GM19468 (cell line): Measurements from ENCODE around the gene OSBPL3.

ENCODE experiments used
- ATAC-seq: cut with Tn5 transposase; IDR thresholded peaks from one replicate; pipeline ENCODE4 v1.9.1; 2021; ENCODE audit warnings: mild to moderate bottlenecking, moderate library complexity, moderate number of reproducible peaks; ENCODE audit not compliant: unreplicated experiment; ENCODE audit errors: extremely low read depth

OSBPL3 gene

DNA sequence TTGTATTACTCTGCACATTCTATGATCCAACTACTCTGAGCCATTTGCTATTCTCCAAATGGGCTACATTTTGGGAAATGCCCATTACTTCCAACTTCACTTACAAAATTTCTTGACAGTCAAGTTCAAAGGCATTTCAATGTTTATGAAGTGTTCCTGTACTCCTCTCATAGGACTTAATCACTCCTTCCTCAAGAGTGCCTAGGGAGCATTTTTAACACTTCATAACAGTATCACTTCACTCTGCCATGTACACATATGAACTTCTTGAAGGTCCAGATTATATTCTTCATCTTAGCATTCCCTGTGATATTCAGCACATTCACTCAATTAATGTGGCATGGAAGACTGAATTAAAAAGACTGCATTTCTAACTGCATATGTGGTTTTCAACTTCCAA, 21.6 kb downstream of the OSBPL3 start:
- no peak for ATAC-seq

DNA sequence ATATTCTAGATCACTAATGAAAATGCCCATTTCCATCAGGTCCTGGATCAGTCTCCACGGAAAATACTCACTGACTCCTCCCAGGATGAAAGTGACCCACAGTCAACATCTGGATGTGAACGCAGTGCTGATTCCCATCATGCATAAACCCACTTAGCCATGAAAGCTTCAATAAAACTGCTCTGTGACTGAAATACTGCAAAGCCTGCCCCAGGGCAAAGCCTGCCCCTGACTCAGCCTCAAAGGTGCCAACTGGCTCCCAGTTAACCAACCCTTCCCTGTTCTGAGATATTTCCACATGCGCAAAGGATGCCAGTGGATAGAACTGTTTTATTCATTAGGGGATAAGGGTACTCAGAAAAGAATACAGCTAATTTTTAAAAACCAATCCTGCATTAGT, 24.0 kb downstream of the OSBPL3 start:
- no peak for ATAC-seq

DNA sequence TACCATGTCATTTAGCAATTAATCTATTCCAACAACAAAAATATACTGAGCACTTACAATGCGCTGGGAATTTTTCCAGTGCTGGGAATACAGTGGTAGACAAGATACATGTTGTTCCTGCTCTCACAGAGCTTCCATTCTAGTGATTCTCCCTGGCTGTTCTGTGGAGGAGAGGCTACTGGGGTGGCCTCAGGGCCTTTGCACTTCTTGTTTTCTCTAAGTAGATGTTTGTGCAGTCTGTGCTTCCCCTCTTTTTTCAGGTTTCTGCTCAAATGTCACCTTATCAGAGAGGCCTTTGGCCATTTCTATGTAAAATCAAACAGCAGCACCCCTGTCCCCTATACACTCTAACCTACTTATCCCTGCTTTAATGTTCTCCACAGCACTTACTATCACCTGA, 24.7 kb downstream of the OSBPL3 start:
- ATAC-seq: no peak

DNA sequence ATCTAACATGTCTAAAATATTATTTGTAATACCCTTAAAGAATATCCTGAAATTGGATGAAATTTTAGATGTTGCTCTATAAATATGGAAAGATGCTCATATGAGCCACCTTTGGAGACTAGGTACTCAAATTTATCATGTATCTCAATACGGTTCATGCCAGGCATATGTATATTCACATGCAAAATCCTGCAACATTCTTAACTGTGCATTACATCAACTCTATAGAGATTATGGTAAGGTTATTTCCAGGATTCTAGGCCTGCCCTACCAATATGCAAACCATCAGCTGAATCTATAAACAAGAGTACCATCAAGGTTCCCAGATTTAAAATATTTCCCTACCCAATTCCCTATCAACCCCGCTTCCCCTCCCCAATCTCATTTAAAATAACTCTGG, 27.5 kb downstream of the OSBPL3 start:
- ATAC-seq: no peak

DNA sequence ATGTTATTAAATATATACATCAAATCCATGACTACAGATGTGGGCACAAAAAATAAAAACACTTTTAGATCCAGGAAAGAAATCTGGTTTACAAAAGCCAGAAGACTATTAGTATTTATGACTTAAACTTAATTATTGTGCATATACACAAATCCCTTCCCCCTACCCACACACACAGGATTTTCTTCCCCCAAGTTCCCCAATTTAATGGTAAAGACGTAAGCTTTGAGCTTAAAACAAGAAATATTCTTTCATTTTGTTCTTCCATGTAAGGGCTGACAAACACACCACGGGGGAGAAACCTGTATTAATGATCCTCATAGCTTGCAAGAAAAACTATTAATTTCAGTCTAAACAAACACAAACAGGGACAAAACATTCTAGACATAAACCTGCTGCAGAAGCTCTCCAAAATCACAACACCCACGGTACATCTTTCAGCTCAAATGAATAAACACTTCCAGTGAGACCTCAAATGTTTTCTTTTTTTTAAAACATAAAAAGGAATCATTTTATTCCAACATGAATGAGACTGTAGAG, 28.5 kb downstream of the OSBPL3 start:
- ATAC-seq: no peak

DNA sequence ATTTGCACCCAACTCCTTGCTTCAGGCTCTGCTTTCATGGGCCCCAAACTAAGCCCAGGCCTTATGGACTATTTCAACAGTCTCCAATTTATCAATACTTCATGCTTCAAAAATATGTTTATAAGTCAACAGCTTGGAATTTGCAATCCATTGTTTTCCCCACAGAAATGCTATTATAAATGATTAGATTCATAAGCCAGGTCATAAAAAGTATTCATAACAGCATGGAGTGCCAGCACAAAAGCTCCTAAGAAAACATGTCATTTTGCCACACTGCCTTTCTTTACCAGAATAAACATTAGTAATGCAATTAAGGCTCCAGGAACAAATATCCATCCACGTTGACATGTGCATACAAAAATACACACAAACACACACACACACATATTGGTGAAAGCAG, 30.1 kb downstream of the OSBPL3 start:
- ATAC-seq: no peak

DNA sequence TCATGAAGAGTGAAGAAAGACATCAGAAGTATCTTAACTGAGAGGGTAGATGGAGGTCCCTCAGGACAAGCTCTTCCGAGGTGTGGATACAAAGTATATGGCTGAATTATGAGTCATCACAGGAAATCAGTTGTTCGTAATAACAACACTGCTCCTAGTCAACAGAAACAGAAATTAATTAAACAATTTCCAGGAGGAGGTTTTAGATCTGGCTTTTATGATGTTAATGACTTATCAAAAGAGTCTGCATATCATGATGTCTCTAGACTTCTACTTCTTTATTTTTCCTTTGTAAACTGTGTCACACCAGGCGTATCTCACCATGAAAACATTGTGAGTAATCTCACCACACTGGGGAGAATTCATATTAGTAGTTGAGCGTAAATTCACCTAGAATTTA, 31.2 kb downstream of the OSBPL3 start:
- no peak for ATAC-seq

DNA sequence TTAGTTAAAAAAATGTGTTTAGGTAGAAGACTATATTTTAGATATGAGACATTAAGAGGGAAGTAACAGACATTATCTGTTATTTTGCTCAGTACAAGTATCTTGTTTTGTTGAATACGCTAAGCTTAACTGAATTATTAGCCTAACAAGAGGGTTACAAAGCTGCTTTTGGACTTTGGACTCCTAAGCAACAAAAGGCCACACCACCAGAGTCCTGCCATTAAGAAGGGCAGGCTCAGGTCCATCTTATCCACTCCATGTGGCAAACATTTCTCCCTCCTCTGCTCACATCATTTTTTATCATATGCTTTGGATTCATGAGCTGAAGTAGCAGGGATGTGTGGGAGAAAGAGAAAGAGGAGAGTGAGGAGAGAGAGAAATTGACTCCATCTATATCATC, 33.5 kb downstream of the OSBPL3 start:
- no peak for ATAC-seq

DNA sequence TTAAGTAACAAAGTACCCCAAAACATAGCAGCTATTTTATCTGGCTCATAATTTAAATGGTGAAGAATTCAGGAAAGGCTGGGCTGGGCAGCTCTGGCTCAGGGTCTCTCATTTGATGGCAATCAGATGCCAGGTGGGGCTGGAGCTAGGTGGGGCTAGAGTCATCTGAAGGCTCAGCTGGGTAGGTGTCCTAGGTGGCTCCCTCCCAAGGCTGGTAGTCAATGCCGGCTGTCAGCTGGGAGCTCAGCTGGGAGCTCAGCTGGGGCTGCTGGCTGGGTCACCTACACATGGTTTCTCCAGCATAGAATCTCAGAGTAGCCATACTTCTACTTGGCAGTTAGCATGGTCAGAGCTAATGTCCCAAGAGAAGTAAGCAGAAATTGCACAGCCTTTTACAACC, 34.1 kb downstream of the OSBPL3 start:
- no peak for ATAC-seq

DNA sequence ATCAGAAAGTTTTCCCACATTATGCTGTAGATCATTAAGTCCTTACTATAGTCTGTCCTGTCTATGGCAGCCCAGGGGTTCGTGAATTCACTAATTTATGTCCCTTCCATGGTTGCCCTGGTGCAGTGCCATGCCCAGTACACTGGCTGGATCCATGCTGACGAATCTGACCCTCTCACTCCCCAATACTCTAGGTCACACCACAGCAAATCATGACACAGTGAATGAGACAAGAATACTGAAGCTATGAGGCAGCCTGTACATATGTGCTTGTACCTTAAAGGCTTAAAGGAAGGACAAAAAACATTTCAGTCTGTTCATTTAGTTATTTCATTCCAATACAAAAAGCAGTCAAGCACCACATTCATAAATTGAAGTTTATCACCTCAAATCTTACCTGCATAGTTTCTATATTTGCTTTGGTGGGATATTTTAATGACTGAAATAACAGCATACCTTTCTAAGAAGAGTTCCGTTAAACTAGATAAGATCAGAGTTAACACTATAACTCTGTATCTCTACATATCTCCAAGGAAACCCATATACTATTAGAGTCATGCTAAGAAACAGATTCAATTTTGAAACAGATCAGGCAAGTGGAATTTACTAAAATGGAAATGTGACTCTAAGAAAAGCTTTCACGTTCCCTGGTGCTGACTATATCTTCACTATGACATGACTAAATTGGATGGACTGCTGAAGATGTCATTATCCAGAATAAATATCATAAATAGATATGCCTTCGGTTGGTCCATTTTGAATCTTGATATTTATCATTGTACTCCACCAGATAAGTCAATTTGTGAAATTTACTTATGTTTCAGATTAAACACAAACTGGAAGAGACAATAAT, 36.7 kb downstream of the OSBPL3 start:
- no peak for ATAC-seq

DNA sequence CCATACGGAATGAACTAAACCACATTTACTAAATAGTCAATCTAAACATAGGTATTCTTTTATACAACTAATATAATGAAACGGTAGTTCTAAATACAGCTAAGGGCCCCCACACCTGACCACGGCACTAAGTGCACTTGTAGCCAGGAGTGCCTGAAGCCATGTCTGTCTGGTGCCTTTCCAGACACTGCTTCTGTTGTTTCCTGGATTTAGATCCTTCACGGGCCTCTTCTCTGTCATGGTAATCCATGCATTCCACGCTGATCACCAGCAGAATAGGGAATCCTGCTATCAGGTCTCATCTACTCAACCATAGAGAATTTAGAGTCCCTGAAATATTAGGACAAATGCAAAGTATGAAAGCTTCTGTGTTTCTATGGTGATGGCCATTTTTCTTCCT, 37.8 kb downstream of the OSBPL3 start:
- no peak for ATAC-seq

DNA sequence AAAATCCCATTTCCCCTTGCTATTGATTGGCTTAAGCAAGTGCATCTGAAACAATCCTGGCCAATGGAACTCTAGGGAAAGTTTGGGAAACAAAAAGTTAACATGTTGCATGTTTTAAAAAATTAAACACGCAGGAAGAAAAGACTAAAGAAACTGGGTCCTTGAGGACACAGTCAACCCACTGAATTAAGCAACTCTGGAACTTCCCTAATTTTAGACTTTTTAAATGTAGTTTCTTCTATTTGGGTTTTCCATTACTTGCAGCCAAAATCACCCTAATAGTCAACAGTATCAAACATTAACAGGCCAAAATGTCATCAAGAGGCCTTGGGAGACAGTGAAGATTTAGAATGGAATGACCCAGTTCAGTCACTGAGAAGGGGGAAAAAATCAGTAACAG, 40.6 kb downstream of the OSBPL3 start:
- ATAC-seq: no peak

DNA sequence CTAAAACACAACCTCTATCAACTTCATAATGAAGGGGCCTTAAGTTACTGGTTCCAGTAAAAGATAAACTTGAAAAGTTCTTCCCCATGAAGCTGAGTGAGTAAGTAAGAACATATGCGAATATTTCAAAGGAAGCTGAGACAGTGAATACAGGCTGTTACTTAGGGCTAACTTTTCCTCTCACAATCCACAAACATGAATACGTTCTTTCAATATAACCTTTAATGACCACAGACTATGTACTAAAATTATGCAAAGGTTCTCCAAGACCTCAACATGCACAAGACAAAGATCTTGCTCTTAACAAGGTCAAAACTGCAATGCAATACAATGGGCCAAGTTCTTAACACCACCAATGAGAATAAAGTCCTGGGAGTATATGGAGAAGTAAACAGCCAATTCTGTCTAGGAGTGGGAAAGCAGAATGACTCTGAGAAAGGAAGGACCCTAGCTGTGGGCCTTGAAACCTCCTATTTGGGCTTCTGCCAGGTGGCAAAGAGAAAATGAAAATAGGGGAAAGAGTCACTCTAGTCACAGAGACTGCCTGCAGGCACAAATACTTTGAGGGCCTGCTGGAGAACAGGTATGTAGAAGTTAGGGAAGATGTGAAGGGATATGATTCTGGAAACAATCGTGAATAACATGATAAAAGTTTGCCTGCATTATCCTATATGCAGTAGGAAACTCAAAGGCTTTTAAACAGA, 43.7 kb downstream of the OSBPL3 start:
- ATAC-seq: no peak

DNA sequence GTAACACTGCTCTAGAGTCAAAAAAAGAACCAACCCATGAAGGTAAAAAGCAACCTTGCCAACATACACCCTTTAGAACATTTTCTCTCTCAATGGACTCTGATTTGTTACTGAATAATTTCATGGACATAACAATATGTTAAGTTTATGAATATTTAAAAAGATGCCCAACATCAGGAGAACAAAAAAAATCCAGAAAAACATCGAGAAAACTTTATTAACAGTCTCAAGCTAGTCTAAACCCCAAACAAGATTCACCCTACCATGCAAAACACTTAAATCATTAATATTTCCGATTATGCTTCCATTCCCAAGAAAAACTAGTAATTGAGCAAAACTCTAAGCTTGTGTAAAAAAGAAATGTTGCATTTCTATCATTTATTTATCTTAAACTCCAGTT, 46.7 kb downstream of the OSBPL3 start:
- ATAC-seq: no peak

DNA sequence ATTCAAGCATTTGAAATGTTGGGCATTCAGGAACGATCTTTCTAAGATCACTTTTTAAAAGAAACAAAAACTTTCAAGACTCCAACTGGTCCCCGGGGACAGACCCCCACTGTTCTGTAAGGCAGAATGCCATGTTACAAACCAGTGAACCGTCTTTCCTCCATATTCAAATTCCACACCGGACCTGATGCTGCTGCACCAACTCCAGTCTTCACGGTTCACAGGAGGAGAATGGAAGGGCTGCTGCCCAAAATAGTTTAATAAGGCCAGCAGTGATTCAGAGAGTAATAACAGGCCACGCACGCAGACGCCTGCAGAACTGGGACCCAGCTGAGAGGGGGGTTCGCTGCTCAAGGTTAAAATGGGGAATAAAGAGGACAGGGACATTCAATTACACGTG, 47.2 kb downstream of the OSBPL3 start:
- no peak for ATAC-seq

DNA sequence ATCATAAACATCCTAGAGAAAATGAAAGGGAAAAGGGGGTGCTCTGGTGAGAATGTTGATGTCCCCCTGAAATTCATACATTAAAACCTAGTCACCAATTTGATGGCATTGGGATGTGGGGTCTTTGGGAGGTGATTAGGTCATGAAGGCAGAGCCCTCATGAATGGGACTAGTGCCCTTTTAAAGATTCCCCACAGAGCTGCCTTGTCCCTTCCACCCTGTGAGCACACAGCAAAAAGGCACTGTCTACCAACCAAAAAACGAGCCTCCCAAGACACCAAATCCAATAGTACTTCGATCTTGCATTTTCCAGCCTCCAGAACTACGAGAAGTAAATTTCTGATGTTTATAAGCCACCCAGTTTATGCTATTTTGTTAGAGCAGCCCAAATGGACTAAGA, 47.6 kb downstream of the OSBPL3 start:
- ATAC-seq: no peak

DNA sequence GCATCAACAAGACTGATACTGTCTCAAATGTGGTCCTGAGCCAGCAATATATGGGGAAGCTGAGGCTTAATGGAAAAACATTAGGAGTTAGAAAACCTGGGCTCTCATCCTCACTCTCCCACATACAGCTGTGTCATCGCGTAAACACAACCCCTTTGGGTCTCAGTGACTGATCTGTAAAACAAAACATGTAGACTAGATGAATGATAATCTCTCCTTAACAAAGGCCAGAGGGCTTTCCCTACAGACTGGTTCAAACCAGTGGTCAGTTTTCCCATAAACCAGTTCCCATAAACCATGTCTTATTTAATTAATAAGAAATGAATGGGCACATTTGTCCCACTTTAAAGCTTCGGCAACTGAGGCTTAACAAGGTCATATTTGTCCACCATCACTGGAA, 48.1 kb downstream of the OSBPL3 start:
- ATAC-seq: no peak

DNA sequence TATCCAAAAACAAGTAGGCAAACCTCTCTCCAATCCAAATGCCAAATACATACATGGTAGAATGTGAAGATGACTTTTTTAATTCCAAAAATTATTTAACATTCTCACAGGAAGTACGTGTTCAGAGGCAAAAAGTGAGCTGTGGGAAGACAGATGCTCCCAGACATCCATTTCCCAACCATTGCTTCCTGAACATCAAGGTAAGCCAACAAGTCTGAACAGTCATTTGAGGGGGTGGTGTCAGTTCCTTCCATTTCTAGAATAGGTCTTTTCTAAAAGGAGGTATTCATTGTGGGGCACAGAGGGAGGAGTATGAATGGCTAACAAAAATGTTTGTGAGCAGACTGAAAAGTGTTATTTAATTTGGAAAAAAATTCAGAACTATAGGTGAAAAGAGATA, 49.1 kb downstream of the OSBPL3 start:
- no peak for ATAC-seq

DNA sequence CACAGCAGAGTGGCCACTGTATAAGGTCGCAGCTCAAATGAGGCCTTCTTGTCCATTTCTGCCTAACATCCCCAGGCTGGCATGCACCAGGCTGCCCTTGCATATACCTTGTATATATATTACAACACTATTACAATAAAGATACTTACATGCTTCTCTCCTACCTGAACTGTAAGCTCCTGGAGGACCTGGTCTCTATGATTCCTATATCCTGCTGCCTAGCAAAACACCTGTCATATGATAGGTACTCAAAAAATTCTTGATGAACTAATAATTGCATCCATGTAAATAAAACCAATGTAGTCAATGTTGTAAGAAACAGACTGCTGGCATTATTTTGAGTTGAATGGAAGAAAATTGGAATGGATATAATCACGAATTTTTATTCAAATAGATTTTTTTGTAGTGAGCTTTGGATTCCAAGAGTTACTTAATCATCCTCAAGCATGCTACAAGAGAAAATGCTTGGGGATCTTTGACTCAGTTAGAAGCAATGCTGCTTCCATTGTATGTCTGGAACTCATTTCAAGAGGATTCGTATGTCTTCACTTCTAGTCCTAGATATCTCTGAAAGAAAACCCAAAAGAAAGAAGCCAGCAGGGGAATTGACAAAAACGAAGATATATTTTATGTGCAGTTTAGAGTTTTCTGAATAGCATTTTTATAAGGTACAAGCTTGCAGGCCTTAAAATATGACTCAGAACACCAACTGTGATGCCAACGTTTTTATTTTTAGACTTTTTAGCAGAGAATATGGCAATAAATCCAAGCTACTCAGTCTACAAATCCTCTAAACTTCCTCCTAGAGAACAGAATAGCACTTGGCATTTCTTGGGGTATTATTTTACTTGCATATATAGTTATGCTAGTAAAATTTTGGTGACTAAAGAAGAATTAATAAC, 53.1 kb downstream of the OSBPL3 start:
- ATAC-seq: no peak

DNA sequence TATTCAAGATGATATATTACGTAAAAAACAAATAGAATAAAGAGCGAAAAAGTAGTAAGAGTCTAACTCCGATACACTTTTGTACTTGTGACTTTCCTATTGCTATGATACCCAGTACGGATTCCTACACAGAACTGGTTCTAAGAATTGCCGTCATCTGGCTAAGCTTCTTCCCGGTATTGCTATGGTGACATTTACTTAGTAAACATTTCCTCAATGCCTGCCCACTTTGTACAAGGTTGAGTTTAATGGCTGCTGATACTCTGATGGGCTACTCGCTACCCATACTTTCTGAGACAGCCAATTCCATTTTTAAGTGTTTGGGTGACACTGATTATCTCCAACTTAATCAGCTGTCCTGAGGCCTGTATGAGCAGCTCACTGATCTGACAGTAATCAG, 55.6 kb downstream of the OSBPL3 start:
- ATAC-seq: no peak
